Adipose tissue (tissue), 3 donors: ENCODE measurements around the gene RFC5. TPM values are rescaled to one million over a fixed set of nuclear protein-coding genes. Genes with fewer than 3 reads are reported as not detected.

Source experiments
- H3K27ac ChIP-seq: one replicate; pipeline ENCODE4 v1.5.1; 2013; ENCODE audit warnings: low read depth, low read length
- WGBS, 3 donors: extraction: QIAGEN DNeasy Blood & Tissue Kit; methylation state at CpG; one replicate each; pipeline ENCODE4 v1.1.7; 2013; 5-methylcytosine and 5-hydroxymethylcytosine counted together
- polyA plus RNA-seq, 3 donors: library from polyadenylated mRNA; stranded (reverse); fragments of 200-250 nt; gene quantifications; one replicate each; pipeline ENCODE4 v1.2.3, GENCODE V29; 2013
- donor health status: healthy with polysubstance abuse.
- donor health status: Bipolar disorder and iron deficiency.
- donor health status: healthy.

RFC5 gene
- polyA plus RNA-seq, 3 donors: 5.6 to 14.6 (median 5.8) TPM

DNA sequence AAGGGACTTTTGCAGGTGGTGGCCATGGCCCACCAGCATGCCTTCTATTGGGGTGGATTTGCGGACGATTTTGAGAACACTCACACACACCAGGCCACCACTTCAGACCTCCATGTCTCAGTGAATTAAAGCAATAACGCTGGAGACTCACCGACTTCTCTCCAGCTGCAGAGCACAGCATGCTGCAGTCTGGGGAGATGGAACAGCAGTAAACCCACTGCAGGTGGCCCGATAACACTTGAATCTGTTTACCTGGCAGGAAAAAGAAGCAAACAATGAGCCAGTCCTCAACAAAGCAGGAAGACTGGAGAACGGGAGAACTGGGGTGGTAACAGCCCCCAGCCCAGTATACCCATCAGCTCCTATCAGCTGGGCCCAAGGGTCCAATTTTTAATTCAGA is 21.6 kb downstream of the RFC5 start:
- WGBS, 3 donors: 64 to 88% (median 76%) methylated on average over 6 of the region's 6 CpGs
- H3K27ac ChIP-seq: no peak overlapping the region

DNA sequence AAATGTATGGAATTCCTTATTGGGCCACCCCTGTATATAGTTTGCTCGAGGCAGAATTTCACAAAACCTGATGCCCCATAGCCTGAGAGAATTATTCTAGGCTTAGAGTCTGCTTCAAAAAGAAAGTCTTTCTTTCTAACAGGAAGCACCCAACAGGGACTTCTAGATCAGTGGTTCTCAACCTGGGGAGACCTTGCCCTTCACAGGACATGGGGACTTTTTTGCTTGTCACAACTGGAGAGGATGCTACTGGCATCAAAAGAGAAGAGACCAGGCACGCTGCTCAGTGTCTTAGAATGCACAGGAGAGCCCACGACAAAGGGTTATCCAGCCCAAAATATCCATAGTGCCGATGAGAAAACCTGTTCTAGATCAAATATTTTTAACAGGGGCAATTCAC is 25.6 kb downstream of the RFC5 start:
- no peak overlapping the region for H3K27ac ChIP-seq
- WGBS, 3 donors: 95 to 96% (median 96%) methylated on average over 4 of the region's 4 CpGs

- H3K27ac ChIP-seq: no peak overlapping the region
- 79 to 84% (median 80%) methylated on average over 2 of the region's 2 CpGs for WGBS, 3 donors
Observed at GRCh38 chr12:118044075-118044474, 27.6 kb downstream of the RFC5 start.

GRCh38 chr12:118044577-118044976 is 28.1 kb downstream of the RFC5 start:
- WGBS, 3 donors: 95 to 96% (median 96%) methylated on average over 8 of the region's 8 CpGs
- no peak overlapping the region for H3K27ac ChIP-seq

DNA sequence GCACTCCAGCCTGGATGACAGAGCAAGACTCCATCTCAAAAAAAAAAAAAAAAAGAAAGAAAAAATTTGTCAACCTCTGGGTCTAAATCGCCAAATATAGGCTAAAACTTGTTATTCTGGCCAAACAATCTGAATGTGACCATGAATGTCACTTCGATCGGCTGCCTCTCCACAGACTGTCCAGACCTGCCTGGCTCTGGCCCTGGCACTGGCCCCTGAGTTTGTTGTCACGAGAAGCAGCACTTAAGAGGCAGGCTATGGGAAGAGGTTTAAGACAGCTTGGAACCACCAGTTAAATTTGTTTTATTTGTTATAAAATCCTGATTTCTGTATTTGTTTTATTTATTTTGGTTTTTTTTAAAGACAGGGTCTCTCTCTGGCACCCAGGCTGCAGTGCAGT is 29.9 kb downstream of the RFC5 start:
- H3K27ac ChIP-seq: no peak overlapping the region

DNA sequence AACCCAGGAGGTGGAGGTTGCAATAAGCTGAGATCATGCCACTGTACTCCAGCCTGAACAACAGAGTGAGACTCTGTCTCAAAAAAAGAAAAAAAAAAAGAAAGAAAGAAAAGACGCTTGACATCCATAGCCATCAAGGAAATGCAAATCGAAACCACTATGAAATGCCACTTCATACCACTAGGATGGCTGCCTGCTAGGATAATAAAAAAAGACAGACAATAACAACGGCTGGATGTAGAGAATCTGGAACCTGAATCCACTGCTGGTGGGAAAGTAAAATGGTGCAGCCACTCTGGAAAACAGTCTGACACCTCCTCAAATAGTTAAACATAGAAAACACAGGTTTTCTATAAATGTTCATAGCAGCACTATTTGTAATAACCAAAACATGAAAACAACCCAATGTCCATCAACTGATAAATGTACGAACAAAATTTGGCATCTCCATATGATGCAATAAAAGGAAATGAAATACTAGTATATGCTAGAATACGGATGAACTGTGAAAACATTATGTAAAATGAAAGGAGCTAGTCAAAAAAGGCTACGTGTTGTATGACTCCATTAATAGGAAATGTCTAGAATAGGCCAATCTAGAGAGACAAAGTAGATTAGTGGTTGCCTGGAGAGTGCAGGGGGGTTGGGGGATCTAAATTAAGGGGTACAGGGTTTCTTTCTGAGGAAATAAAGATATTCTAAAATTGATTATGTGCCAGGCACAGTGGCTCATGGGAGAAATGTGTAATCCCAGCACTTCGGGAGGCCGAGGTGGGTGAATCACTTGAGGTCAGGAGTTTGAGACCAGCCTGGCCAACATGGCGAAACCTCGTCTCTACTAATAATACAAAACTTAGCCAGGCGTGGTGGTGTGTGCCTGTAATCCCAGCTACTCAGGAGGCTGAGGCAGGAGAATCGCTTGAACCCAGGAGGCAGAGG is 34.7 kb downstream of the RFC5 start:
- no peak overlapping the region for H3K27ac ChIP-seq
- WGBS, 3 donors: 82 to 96% (median 84%) methylated on average over 12 of the region's 12 CpGs

More for the DNA sequence above, 29.9 kb downstream of the RFC5 start:
- 86 to 99% (median 96%) methylated on average over 4 of the region's 4 CpGs for WGBS, 3 donors

- H3K27ac ChIP-seq: no peak overlapping the region
- WGBS, 3 donors: 35 to 67% (median 41%) methylated on average over 14 of the region's 14 CpGs
Observed at GRCh38 chr12:118052324-118053070, 36.0 kb downstream of the RFC5 start.

- 82 to 94% (median 87%) methylated on average over 10 of the region's 10 CpGs for WGBS, 3 donors
- no peak overlapping the region for H3K27ac ChIP-seq
Observed at GRCh38 chr12:118053071-118053985, 36.8 kb downstream of the RFC5 start.

DNA sequence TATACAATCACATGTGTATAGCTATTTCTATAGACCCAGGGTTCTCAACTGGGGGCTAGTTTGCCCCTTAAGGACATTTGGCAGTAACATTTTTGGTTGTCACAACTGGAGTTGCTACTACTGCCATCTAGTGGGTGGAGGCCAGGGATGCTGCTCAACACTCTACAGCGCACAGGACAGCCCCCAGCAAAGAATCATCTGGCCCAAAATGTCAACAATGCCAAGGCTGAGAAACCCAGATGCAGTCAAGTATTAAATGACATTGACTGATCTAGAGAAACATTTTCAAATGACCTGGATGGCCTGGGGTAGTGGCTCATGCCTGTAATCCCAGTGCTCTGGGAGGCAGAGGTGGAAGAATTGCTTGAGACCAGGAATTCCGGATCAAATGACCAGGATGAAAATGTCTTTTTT is 38.6 kb downstream of the RFC5 start:
- WGBS, 3 donors: 62 to 74% (median 73%) methylated on average over 2 of the region's 2 CpGs
- H3K27ac ChIP-seq: no peak overlapping the region

DNA sequence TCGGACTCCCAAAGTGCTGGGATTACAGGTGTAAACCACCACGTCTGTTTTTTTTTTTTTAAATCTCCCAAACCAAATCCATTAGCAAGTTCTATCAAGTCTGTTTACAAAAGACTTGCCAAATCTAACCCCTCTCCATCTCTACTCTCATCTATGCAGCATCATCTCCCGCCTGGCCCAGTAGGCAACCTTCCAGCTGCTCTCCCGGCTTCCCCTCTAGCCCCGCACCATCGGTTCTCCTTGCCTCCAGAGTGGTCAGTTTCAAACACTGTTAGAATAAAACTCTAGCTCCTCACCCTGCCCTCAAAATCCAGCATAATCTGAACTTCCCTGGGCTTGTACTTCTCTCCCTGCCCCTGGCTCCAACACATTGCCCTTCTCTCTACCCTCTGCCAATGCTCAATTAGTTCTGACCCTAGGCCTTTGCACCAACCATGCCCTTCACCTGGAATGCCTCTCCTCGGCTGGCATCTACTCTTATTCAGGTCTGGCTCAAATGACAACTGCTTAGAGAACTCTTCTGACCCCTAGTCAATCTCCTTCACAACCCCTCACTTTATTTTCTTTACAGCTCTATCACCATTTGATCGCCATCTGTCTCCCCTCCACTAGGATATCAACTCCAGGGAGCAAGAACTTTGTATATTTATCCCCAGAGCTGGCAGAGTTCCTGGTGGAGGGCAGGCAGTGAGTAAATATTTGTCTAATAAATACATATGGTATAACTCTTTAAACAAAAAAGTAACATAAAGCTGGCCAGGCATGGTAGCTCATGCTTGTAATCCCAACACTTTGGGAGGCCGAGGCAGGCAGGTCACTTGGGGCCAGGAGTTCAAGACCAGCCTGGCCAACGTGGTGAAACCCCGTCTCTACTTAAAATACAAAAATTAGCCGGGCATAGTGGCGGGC is 39.6 kb downstream of the RFC5 start:
- 55 to 82% (median 70%) methylated on average over 13 of the region's 13 CpGs for WGBS, 3 donors
- no peak overlapping the region for H3K27ac ChIP-seq

DNA sequence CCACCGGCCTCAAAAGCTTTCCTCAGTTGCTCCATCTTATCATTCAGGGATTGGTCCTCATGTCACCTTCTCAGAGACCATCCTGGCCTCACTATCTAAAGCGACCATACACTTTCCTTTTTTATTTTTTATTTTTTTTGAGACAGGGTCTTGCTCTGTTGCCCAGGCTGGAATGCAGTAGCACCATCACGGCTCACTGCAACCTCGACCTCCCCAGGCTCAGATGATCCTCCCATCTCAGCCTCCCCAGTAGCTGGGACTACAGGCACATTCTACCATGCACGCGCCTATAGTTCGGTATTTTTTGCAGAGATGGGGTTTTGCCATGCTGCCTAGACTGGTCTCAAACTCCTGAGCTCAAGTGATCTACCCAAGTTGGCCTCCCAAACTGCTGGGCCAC is 41.7 kb downstream of the RFC5 start:
- WGBS, 3 donors: 96 to 97% (median 97%) methylated on average over 7 of the region's 7 CpGs
- no peak overlapping the region for H3K27ac ChIP-seq

- no peak overlapping the region for H3K27ac ChIP-seq
- WGBS, 3 donors: 89 to 92% (median 91%) methylated on average over 8 of the region's 8 CpGs
Observed at GRCh38 chr12:118058881-118059280, 42.4 kb downstream of the RFC5 start.

DNA sequence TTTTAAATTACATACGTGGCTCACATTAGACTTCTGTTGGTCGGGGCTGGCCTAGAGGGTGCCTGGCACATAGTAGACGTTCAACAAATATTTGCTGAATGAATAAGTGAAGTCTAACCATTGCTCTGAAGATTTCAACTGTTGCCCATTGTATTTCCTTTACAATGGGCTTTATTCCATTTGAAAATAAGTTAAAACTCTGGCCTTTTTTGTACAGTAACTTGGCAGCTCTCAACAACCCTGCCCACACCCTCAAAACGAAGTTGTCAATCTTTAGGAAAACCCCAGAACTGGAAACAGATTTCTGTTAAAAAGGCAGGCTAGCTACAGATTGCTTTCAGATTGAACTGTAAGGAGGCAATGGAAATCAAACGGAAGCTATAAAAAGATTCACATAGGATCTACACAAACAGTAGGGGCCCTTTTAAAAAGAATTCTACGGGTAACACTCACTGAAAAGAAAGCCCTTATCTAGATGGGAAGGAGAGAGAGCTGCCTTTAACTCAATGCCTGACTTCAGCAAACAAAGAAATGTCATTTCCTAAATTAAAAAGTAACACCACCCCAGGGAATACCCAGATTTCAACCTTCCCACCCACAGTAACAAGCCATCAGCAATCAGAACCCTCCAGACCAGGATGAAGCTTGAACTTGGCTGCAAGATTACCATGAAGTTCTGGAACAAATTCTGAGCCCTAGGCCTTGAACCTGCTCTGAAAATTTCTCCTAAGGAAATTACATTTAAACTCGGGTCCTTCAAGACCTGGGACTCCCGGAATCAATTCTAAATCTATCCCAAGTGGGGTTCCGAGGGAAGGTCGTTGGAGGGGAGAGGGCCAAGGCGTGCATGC is 43.1 kb downstream of the RFC5 start:
- peak overlapping the region; percentile 28 for H3K27ac ChIP-seq
- 19 to 31% (median 24%) methylated on average over 11 of the region's 11 CpGs for WGBS, 3 donors

GRCh38 chr12:118060301-118061010 is 44.0 kb downstream of the RFC5 start:
- H3K27ac ChIP-seq: peak overlapping the region; percentile 84
- WGBS, 3 donors: 1% methylated on average over 35 to 38 of the region's 46 CpGs

DNA sequence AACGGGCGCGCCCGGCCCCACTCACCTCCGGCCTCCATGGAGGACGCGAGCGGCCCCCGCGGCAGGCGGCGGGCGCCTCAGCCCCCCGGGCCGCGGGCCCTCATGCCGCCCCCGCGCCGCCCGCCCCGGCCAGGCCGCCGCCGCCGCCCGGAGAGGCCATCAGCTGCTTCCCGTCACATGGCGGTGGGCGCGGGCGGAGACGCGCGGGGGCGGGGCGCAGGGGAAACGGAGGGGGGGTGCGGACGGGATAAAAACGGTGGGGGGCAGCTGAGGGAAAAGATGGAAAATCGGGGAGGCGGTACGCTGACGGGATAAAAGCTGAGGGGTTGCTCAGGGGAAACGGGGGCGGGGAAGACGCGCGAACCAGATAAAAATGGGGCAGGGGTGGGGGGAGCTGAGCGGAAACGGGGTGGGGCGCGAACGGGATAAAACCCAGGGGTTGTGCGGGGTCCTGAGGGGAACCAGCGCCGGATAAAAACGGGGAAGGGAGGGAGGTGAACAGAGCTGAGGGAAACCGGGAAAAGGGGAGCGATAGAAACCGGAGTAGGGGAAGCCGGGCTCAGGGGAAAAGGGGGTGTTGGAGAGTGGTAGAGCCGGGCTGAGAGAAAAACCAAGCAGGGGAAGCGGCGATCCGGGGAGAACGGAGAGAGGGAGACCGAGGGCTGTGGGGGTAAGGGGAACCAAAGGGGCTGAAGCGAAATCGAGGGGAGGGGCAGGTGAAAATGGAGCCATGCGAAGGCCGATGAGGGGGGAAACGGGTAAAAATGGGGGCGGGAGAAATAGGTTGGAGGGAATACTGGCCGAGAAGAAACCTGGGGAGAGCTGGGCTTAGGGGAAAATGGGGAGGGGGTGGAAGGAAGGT is 44.7 kb downstream of the RFC5 start, which contains the start of gene WSB2:
Gene WSB2, minus strand, starts transcription at position 169 of the 862 bp plus-strand sequence. Its CDS starts 131 bp downstream, at position 38.
- 1% methylated on average over 57 to 73 of the region's 76 CpGs for WGBS, 3 donors

More for the DNA sequence above, 44.7 kb downstream of the RFC5 start, which contains the start of gene WSB2:
- peak within 1 kb of the TSS; percentile 84 for H3K27ac ChIP-seq
